Measurements from ENCODE around the gene TAS2R60.
"Not testable (repeated sequence)": the region's sequence is repeated elsewhere in the genome, so short reads cannot be mapped to it uniquely, and the experiment has no call there.

Gene TAS2R60

DNA sequence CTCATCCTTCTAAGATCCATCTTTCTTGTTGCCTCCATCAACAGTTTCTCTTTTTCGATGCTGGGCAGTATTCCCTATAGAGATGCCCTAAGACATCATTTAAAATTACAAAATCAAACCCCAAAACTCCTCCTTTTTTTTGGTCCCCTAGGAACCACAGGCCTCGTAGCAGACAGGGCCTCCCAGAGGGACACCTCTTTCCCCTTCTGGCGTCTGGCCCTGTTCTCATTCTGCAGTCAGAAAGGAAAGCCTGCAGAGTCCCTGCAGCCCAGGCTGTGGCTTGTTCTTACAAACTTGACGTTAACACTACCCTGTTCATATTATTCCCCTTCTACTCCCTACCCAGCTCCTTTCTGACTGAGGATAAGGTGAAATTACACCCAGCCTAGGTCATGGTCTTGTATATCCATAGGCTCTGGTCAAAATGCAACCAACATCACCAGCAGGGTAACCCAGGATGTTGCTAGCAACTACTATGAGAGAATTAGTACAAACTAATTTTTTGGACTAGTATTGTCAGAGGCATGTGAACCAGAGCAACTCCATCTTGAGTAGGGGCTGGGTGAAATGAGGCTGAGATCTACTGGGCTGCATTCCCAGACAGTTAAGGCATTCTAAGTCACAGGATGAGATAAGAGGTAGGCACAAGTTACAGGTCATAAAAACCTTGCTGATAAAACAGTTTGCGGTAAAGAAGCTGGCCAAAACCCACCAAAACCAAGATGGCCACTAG lies 31.1 kb upstream of the TAS2R60 start:
- no peak for DNase-seq (ENCODE audit: low read depth)

DNA sequence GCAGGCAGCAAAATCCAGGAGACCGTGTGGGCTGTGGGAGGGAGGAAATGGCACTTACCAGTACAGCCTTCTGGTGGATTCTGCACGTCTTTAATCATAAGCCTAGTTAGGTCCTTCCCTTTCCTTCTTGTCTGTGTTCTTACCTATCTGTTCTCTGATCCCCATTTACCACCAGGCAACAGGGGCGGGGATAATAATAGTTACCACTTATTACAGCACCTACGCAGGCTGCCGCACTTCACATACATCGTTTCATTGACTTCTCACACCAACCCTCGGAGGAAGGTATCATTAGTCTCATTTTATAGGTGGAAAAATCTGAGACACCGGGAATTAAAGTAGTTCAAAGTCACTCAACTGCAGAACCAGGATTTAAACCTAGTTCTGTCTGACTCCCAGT lies 30.1 kb upstream of the TAS2R60 start:
- DNase-seq (ENCODE audit: low read depth) = no peak

DNA sequence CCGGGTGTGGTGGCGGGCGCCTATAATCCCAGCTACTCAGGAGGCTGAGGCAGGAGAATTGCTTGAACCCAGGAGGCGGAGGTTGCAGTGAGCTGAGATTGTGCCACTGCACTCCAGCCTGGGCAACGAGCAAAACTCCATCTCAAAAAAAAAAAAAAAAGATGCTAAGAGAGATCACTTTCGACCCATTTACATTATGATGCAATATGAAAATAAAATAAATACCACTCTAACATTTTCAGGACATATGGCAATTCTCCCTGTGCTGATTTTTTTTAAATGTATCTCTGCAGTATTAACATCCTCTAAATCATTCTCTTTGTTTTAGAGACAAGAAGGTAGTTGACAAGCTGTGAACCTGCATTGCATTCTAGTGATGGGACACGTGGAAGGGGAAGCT lies 28.0 kb upstream of the TAS2R60 start:
- DNase-seq (ENCODE audit: low read depth) = not testable (repeated sequence)

DNA sequence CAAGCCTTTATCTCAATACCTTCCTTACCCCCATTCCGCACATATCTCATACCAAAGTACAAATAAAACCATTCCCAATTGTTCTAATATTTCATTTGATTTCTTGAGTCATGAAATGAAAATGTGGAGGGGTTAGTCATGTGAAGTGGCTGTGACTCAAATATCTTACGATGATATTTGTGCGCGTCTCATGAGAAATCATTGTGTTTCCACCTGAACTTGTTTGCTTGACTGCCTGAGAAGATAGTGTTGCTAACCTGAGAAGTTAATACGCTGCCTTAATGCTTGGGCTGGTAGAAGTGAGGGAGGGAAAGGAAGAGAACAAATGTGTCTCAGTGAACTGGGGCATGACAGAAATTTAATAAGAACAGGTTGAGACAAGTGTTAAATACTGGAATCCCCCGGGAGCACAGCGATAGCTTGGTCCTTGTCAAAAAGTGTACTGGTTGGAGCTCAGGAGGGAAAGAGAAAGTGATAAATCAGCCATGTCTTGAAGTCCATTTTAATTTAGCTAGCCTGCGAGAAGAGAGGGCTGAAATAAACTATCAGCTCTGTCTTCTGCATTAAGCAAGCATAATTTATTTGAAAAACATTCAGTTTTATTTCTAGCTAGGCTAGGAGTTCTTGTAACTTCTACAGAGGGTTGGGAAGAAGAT lies 27.4 kb upstream of the TAS2R60 start:
- DNase-seq (ENCODE audit: low read depth) = no peak

DNA sequence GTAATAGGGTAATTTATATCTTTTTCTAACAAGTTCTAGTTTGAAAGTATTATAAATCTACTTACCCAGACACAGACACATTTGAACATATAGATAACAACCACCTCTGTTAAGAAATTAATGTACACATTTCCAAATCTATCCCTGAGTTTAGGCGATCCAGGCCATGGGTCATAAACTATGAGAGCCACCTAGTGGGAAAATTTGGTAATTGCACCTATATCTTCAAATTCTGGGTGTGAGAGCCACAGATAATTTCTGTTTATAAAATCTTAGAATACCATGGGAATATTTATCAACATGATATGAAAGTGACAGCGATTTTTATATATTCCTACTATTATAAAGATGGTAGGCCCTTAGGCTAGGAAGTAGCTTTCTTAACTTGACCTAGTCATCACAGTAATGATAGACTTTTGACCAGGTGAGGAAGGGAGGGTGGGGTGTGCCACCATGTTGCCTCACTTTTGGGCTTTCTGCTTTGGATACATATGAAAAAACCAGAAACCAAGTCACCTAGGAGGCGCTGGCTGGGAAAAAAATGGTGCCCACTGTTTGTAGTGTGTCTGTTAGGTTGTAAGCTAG lies 26.6 kb upstream of the TAS2R60 start:
- DNase-seq (ENCODE audit: low read depth) = no peak

DNA sequence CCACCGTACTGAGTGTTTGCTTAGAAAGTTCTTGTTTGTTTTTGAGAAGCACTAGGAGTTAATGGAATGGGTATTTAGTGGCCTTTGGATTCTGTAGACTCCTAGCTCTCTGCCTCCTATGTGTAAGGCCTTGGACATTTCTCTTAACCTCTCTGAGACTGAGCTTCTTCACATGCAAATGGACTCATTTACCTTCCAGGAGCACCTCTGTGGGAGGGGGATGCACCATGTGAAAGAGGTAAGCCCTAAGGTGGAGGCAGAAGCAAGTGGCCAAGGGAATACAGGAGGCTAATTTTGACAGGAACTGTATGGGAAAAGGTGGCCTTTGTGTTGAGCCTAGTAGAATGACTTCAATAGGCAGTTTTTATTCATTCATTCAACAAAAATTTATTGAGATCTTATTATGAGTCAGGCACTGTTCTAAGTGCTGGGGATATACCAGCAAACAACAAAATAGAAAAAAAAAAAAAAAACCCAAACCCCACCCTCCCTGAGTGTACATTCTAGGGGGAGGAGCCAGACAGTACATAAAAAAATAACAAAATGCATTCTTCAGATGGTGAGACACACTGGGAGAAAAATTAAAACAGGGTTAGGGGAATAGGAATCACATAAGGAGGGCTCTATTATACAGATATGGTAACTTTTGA lies 25.4 kb upstream of the TAS2R60 start:
- DNase-seq (ENCODE audit: low read depth) = no peak

DNA sequence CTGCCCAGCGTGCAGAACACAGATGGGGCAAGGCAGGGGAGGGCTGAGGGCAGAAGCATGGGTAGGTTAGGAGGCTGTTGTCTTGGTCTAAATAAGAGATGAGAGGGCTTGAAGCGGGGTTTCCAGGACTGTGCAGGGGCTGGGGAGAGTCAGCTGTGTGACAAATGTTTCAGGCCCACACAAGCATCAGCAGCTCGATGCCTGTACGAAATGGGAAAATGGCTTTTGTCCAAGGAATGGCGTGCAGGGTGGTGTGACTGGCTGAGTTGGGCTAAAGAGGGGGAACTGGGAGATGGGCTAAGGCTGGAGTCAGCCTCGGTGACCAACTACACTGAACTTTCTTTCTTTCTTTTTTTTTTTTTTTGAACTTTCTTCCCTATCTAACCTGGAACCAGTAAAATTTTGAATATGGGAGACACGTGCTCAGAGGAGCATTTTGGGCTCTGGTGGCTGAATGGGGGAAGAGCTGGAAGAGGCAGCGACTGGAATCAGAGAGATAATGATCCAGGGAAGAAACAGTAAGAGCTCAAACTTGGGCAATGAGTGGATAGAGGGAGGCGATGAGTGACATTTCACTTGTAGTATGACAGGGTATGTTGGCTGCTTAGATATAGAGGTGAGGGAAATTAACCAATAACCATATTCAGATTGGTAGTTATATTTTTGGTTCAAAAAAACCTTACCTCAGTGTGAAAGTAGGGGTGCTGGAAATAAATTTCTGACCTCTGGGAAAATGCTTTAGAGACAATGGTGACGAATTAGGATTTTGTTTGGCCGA lies 24.4 kb upstream of the TAS2R60 start:
- no peak for DNase-seq (ENCODE audit: low read depth)

DNA sequence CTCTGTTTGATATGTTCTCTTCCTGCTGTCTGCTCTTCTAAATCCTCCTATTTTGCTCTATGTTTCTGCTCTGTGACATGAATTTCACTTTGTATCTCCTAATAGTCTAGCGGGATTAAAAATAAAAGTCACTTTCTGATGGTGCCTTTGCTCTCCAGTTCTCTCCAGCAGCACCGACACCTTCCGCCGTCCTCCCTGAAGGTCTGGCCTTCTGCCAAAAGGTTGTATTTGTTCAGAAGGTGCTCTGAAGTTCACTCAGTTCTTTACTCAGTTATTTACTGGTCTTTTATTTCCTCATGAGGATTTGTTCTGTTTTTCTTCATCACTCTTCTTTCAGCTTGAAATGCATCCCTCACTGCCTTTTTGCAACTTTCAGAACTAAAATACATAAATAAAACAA lies 23.4 kb upstream of the TAS2R60 start:
- no peak for DNase-seq (ENCODE audit: low read depth)

DNA sequence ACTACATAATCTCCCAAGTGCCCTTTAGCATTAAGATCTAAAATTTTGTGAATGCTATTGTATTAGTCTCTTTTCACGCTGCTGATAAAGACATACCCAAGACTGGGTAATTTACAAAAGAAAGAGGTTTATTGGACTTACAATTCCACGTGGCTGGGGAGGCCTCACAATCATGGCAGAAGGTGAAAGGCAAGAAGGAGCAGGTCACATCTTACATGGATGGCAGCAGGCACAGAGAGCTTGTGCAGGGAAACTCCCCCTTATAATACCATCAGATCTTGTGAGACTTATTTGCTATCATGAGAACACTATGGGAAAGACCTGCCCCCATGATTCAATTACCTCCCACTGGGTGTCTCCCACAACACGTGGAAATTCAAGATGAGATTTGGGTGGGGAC lies 22.6 kb upstream of the TAS2R60 start:
- DNase-seq (ENCODE audit: low read depth) = not testable (repeated sequence)

DNA sequence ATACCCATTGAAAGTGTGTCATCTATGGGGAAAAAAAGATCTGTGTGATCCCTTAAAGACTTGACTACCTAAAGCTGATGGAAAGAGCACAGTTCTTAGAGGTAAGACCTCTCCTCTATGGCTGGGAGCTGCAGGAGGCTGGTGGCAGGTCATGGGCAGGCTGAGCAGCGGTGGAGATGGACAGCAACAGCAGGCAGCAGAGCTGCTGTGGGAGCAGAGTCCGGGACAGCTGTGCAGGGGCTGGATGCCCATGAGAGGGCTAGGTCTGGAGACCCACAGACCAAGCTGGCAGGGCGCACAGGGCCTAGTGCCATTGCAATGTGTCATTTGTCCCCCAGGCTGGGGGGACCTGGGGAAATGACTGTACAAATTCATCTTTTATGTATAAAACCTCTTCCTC lies 21.2 kb upstream of the TAS2R60 start:
- no peak for DNase-seq (ENCODE audit: low read depth)

DNA sequence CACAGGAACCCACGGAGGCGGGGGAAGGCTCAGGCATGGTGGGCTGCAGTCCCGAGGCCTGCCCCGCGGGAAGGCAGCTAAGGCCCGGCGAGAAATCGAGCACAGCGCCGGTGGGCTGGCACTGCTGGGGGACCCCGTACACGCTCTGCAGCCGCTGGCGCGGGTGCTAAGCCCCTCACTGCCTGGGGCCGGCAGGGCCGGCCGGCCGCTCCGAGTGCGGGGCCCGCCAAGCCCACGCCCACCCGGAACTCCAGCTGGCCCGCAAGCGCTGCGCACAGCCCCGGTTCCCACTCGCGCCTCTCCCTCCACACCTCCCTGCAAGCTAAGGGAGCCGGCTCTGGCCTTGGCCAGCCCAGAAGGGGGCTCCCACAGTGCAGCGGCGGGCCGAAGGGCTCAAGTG lies 18.8 kb upstream of the TAS2R60 start:
- DNase-seq (ENCODE audit: low read depth) = not testable (repeated sequence)

DNA sequence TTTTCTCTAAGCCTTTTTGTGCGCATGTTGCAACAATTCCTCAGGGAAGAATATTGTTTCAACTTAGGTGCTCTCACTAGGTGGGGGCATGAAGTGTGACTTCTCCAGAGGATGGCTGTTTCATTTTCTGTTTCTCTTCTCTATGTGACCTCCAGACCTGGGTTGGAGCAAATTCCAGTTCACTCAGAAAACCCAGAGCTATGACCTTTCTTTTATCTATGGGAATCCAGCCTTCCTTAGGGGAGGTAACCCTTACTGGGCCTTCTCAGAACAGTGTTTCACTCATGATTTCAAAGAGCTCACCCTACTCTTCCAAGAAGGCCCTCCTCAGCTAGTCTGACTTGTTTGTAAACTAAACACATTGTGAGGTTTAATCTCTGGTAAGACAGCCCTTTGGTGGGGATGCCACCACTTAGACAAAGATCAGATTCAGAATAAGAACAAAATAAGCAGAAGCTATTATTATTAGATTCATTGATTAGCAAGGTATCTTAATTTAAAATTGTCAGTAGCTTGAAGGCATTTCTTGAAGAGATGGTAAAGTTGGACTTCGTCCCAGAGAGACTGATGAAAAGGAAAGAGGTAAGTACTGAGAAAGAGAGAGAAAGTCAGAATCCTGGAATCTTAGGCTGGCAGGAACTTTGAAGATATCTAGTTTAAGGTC lies 16.6 kb upstream of the TAS2R60 start:
- DNase-seq (ENCODE audit: low read depth) = no peak

DNA sequence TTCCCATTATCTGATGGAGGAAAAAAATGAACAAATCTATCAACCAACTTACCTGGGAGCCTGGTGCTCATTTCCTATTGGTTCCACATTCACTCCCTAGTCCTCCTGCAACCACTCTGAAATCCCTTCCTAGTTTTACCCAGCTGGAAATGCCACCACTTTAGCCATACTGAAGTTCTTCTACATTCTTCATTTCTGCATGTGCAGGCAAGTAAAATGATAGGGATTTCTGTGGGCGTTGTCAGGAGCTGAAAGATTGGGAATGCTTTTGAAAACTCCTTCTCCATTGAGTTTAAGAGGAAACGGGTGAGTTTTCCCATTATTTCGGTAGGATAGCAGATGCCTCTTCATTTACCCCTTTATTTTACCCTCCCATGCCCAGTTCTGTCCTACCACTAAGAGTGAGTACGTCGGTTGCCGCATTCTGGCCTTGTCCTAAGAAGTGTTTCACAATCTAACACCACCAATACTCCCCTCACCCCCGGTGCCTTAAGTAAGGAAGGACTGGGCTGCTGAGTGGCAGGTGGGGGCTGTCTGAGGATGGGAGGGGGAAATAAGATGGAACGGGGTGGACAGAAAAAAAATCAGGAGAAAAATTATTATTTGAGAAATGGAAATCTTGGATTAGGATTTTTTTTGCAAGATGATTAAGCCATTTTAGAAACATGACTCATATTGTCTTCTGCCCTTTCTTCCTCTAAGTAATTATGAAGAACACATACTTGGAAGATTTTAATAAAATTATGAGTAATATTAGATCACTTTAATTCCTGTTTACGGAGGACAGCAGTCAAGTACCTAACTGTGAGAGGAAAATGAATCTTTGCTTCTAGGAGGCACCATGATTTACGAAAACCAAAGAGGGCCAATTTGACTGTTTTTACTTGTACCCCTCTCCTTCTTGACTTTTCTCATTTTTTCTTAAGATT lies 13.2 kb upstream of the TAS2R60 start:
- no peak for DNase-seq (ENCODE audit: low read depth)

DNA sequence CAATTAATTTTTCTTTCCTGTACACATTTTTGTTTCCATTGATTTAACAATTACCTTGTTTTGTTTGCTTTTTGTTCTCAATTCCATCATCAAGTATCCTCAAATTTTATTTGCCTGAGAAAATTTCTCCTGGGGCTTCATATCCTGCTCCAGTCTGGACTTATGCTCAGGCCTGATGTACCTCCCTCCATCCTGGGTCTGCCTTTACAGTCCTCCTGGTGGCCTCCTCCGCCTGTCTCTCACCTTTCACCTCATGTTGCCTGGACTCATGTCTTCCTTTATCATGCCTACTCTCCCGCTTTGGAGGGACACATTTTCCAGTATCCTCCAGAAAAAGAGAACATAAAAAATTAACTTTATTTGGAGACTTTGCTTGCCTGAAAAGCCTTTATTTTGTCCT lies 12.1 kb upstream of the TAS2R60 start:
- no peak for DNase-seq (ENCODE audit: low read depth)

DNA sequence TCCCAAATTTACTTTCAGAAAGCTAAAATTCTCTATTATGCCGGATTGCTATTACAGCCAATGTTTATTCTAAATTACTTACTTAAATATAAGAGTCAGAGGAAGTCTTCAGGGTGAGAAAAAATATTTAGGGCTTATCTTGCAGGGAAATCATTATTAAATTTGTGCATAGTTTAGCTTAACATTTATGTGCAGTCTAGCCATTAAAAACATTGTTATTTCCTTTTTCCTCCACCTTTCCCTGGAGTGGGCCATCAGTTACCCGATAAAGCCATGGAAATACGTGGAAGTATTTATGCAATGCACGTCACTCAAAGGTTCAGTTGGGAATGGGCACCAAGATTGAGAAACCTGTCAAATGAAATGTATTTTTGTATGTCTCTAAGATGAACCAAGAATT lies 9.5 kb upstream of the TAS2R60 start:
- DNase-seq (ENCODE audit: low read depth) = no peak

DNA sequence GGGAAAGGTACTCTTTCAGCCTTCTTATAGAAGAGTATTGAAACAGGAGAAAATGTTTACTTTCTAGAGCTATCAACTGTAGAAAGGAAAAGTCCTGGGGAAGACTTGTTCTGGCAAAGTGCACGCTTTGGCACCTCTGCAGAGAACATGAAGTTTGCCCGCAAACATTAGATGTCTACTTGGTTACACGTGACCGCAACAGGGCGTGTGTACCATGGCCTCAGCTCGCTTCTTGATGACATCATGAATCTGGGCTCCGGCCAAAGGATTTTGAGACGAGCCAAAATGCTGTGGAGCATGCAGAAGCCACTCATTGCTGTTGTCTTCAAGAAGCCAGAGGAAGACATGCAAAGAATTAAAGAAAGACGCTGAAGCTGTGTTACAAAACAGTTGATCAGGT lies 8.6 kb upstream of the TAS2R60 start:
- no peak for DNase-seq (ENCODE audit: low read depth)

DNA sequence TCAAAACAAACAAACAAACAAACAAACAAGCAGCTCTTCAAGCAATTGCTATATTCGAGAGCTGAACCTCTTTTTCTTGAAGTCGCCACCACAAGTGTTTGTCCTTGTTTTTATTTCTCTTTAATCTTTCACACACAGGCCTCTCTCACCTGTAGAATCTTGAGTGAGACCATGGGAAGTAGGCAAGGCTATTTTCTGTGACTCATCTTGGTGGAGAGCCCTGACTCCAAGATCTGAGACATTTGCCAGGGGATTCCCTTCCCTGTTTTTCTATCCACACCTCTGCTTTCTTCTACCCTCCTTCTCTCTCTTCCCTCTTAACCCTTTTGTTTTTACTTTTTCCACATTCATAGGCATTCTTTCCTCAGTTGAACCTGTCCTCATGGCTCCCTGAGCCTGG lies 8.0 kb upstream of the TAS2R60 start:
- DNase-seq (ENCODE audit: low read depth) = no peak

DNA sequence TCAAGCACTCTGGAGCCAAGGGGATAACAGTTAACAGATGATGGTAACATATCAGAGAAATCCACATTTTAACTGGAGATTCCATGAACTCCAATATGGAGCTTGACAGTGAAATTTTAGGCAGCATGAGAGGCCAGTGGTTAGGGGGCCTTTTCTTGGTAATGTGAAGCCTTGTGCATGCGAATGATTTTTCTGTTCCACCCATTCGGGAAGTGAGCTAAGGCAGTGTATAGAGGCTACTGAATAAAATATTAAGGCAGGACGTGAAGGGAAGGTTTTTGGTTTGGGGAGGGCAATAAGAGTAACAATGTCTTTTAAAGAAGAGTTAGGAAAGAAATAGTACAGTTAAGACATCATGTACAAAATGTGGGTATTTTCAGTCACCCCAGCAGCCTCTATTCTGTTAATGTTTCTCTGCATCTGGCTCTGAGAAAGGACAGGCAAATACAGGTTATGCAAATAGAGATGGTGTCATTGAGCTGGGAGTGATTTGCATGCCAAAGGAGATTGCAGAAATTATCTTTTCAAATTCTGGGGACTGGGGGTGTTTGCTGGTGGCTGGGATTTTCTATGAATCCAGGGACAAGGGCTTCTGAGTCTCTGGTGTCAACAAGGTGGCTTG lies 6.8 kb upstream of the TAS2R60 start:
- DNase-seq (ENCODE audit: low read depth) = no peak

DNA sequence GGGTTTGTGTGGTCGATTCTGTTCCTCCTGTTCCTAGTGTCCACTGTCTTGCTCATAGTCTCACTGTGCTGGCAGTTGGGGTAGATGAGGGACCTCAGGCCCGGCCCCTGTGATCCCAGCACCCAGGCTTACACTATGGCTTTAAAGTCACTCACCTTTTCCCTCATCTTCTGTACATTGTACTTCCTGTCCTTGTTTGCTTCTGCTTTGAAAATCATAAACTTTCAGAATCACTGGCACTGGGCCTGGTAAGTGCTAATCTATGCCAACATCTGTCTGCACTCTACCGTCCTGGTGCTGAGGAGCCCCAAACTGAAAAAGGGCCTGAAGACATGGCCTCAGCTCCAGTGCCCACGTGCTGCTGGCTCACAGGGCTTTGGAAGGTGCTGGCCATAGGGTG lies 5.7 kb upstream of the TAS2R60 start:
- no peak for DNase-seq (ENCODE audit: low read depth)

DNA sequence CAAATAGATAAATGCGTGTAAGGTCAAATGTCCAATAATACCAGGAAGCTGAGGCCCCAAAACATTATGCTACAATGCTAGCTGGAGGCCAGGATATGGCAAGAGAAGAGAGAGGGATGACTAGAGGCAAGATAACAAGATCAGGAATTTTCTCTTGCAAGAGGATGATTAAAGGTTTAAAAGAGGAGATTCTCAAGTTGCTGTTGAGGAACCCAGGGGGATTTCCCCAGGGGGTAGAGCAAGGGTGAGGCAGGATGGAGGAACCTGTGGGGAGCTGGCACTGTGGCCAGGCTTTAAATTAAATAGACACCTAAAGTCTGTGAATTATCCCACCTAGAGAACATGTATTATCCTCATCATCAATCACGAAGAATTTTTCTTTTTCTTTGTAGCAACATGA lies 3.4 kb upstream of the TAS2R60 start:
- DNase-seq (ENCODE audit: low read depth) = no peak
